Endothelial cell of umbilical vein (primary cell): ENCODE data around the gene BOD1L1. TPM values are rescaled to one million over a fixed set of nuclear protein-coding genes. Genes with fewer than 3 reads are reported as not detected.

Experiments used
- BruUV-seq: library from RNA; stranded (reverse); fragments of 400-500 nt; replicated peaks from 2 replicates; lab custom pipeline; 2021; lab: Mats Ljungman, UMichigan
- CTCF ChIA-PET: fragments of 300-600, 350-600 bp; sonication (Branson Sonifier 250); formaldehyde crosslinking; loops from one replicate; lab custom pipeline; 2021; ENCODE audit warnings: antibody characterized with exemption, inconsistent platforms; lab: Charles Lee
- POLR2A ChIA-PET: fragments of 300-600, 350-600 bp; sonication (Branson Sonifier 250); formaldehyde crosslinking; loops from one replicate; lab custom pipeline; 2021; ENCODE audit warnings: antibody characterized with exemption, inconsistent platforms; lab: Charles Lee
- DNase-seq: peaks from one replicate; pipeline ENCODE4 v3.0.0-alpha.2; 2011; ENCODE audit warnings: low read depth, low spot score
- FAIRE-seq: peaks from 2 replicates; lab custom pipeline; 2011; peaks lifted over from hg19 to GRCh38; lab: Jason Lieb, UNC
- H2AFZ ChIP-seq: 2 replicates; pipeline ENCODE4 v1.6.0; 2012; ENCODE audit warnings: low read depth, low read length, control low read depth, inconsistent platforms
- H3K27ac ChIP-seq: 2 replicates; pipeline ENCODE4 v1.5.1; 2011; ENCODE audit warnings: low read depth, mild to moderate bottlenecking, control low read depth, low read length, moderate library complexity; ENCODE audit not compliant: insufficient read depth
- H3K27me3 ChIP-seq, 2 experiments: 2 replicates each; pipeline versions ENCODE4 v1.6.0 to v1.6.1; 2011; ENCODE audit warnings: low read length in 2 of 2, mixed read lengths in 1 of 2; ENCODE audit not compliant: control insufficient read depth in 2 of 2, insufficient read depth in 2 of 2
- H3K36me3 ChIP-seq, 2 experiments: 2 replicates in 1 of 2; 3 replicates in 1 of 2; pipeline ENCODE4 v1.5.1; 2011; ENCODE audit warnings: low read length in 2 of 2, mild to moderate bottlenecking in 1 of 2, moderate library complexity in 1 of 2; ENCODE audit not compliant: control insufficient read depth in 2 of 2, insufficient read depth in 2 of 2; ENCODE audit errors: extremely low read depth in 1 of 2
- H3K4me1 ChIP-seq: 3 replicates; pipeline ENCODE4 v1.5.1; 2011; ENCODE audit warnings: mild to moderate bottlenecking, low read length; ENCODE audit not compliant: control insufficient read depth, insufficient read depth; ENCODE audit errors: extremely low read depth
- H3K4me2 ChIP-seq: 2 replicates; pipeline ENCODE4 v1.6.1; 2011; ENCODE audit warnings: low read length, control low read depth, mixed read lengths; ENCODE audit not compliant: insufficient read depth
- H3K4me3 ChIP-seq, 3 experiments: fragments of 200-600 bp in 1 of 3; sonication (generic), shearing (Covaris generic) in 1 of 3; replicated peaks in 1 of 3; 2 replicates each; pipeline ENCODE4 v1.5.1; 2011 to 2016; ENCODE audit warnings: control low read depth in 3 of 3, low read length in 3 of 3, mild to moderate bottlenecking in 2 of 3, inconsistent platforms in 1 of 3, low read depth in 1 of 3, moderate library complexity in 1 of 3; ENCODE audit not compliant: insufficient read depth in 1 of 3
- H3K79me2 ChIP-seq: 2 replicates; pipeline ENCODE4 v1.6.0; 2012; ENCODE audit warnings: low read length, inconsistent platforms; ENCODE audit not compliant: control insufficient read depth, insufficient read depth
- H3K9ac ChIP-seq: replicated peaks from 2 replicates; pipeline ENCODE3; 2011; ENCODE audit warnings: low read length, control low read depth; ENCODE audit not compliant: insufficient read depth; ENCODE audit errors: extremely low read depth
- H3K9me1 ChIP-seq: replicated peaks from 3 replicates; pipeline ENCODE4 v1.6.0; 2011; ENCODE audit warnings: mild to moderate bottlenecking, low read length; ENCODE audit not compliant: control insufficient read depth, insufficient read depth; ENCODE audit errors: extremely low read depth
- H3K9me3 ChIP-seq: replicated peaks from 2 replicates; pipeline ENCODE4 v1.5.1; 2012; ENCODE audit warnings: low read length, inconsistent platforms; ENCODE audit not compliant: control insufficient read depth, insufficient read depth
- H4K20me1 ChIP-seq: replicated peaks from 2 replicates; pipeline ENCODE3; 2011; ENCODE audit warnings: mild to moderate bottlenecking, low read length; ENCODE audit not compliant: control insufficient read depth, insufficient read depth; ENCODE audit errors: extremely low read depth
- EZH2 ChIP-seq: IDR thresholded peaks from 2 replicates; pipeline ENCODE4 v1.6.1; 2012; ENCODE audit warnings: borderline replicate concordance, low read depth, mild to moderate bottlenecking, moderate library complexity, low read length, inconsistent platforms; ENCODE audit not compliant: severe bottlenecking
- FOS ChIP-seq: IDR thresholded peaks from 2 replicates; pipeline ENCODE4 v1.6.1; 2011; ENCODE audit warnings: mild to moderate bottlenecking, low read length, moderate library complexity, borderline replicate concordance; ENCODE audit not compliant: insufficient read depth
- GATA2 ChIP-seq: IDR thresholded peaks from 2 replicates; pipeline ENCODE4 v1.7.0; 2011; ENCODE audit warnings: low read depth, mild to moderate bottlenecking, moderate library complexity, mixed read lengths, low read length; ENCODE audit not compliant: insufficient read length, insufficient read depth
- JUN ChIP-seq: IDR thresholded peaks from 2 replicates; pipeline ENCODE4 v1.6.1; 2011; ENCODE audit warnings: borderline replicate concordance, low read depth; ENCODE audit not compliant: insufficient read length, insufficient read depth
- MYC ChIP-seq: IDR thresholded peaks from one replicate; pipeline ENCODE4 v1.6.1; 2011; ENCODE audit warnings: mild to moderate bottlenecking, low read depth, low read length
- POLR2A ChIP-seq: IDR thresholded peaks from 2 replicates; pipeline ENCODE4 v1.6.1; 2012; ENCODE audit warnings: low read depth, mild to moderate bottlenecking, control low read depth, low read length
- POLR2AphosphoS5 ChIP-seq: IDR thresholded peaks from 2 replicates; pipeline ENCODE4 v1.6.1; 2012; ENCODE audit warnings: low read depth, mild to moderate bottlenecking, control low read depth, low read length, moderate library complexity; ENCODE audit not compliant: insufficient read depth
- dilution Hi-C: fragments of 300-500 bp; cut with MboI; formaldehyde crosslinking; loops from one replicate; pipeline ENCODE4 v1.15.0; 2019; ENCODE audit warnings: low sequenced_read_pairs; ENCODE audit not compliant: extremely low pct_ligation_motif_present
- intact Hi-C: fragments of 100-400 bp; cut with micrococcal nuclease; formaldehyde crosslinking; loops from one replicate; pipeline ENCODE4 v1.10.0; 2022
- polyA plus RNA-seq, 4 experiments: library from polyadenylated mRNA; depleted of rRNA in 3 of 4; stranded (reverse) in 3 of 4; unstranded in 1 of 4; fragments of >200 nt; gene quantifications; 2 replicates each; pipeline versions ENCODE4 v1.2.1 to v1.2.3, GENCODE V29; 2011 to 2012; ENCODE audit warnings: missing spikeins in 1 of 4
- total RNA-seq: library from RNA; stranded (reverse); gene quantifications from 2 replicates; pipeline ENCODE4 v1.2.3, GENCODE V29; 2021
- TF ChIP-seq, protein P1 (sequence below): IDR thresholded peaks from 2 replicates; pipeline ENCODE4 v1.6.1; 2011; ENCODE audit not compliant: insufficient read depth, insufficient read length
- TF ChIP-seq, protein P2 (sequence below), 2 donors: IDR thresholded peaks; 1 replicate in 1 of 2; 2 replicates in 1 of 2; pipeline ENCODE4 v1.5.1; 2011; ENCODE audit warnings: low read length in 2 of 2, mild to moderate bottlenecking in 2 of 2, moderate library complexity in 2 of 2, control low read depth in 1 of 2, inconsistent platforms in 1 of 2, low read depth in 1 of 2; ENCODE audit not compliant: insufficient read depth in 1 of 2; ENCODE audit errors: extremely low read depth in 1 of 2

BOD1L1 gene
- total and polyA plus RNA-seq, 2 donors (not counting 3 experiments of a cell fraction or from before 2014, with no cell fraction given): 5.2 to 31.2 TPM

DNA sequence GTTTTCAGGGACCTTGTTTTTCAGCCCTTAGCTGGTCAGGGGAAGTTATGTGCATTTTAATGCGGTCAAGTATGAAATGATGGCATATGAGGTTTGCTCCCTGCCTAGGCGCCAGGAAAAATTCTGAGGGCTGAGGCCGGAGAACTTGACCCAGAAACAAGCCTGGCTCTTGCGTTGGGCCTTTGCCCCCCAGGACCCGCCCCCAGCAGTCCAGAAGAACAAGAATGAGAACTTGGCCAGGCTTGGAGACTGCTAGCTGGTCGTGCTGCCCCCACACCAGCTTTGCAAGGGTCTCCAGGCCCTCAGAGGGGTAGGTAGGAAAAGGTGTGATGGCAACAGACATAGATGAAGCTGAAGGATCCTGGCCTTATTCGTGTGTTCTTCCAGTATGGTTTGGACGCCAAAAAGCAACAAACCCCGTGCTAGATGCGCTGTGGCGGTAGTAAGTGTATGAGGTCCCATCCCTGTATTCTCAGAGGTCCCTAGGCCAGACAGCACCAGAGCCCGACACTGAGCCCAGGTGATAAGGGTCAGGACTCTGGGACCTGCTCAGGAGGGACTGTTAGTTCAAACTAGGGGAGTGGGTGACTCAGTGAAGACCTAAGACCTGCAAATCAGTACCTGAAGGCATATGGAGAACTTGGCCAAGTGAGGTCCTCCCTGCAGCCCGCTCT, 93.7 kb downstream of the BOD1L1 start:
- intact Hi-C loops: no loop called here
- ChIA-PET POLR2A (no interaction called here), CTCF (interaction anchor here (1.4 to 1.7 kb wide), 2 partner anchors 10 to 15 kb away, joined by 4 to 5 read pairs; partner anchors contain the start of gene NKX3-2)
- FAIRE-seq: no peak
- no peak overlapping the region for H3K4me3 ChIP-seq
- H3K9ac ChIP-seq: no peak overlapping the region
- H3K4me2 ChIP-seq: no peak overlapping the region
- H2AFZ ChIP-seq: no peak overlapping the region
- H3K9me3 ChIP-seq: no peaks in the 10 kb centered on the region
- H4K20me1 ChIP-seq: no peaks in the 10 kb centered on the region
- no peaks in the 10 kb centered on the region for H3K4me1 ChIP-seq
- no peaks in the 10 kb centered on the region for H3K79me2 ChIP-seq
- H3K27ac ChIP-seq: no peak overlapping the region
- no peak for DNase-seq
- dilution Hi-C loops: no loop called here
- BruUV-seq: no TSS peak
- H3K36me3 ChIP-seq: no peaks in the 10 kb centered on the region
- peaks cover 96 to 99% of the 10 kb centered on the region in 2 experiments for H3K27me3 ChIP-seq
- no peaks in the 10 kb centered on the region for H3K9me1 ChIP-seq
- TF ChIP-seq JUN (no peak), POLR2A (no peak), FOS (no peak), POLR2AphosphoS5 (no peak), GATA2 (no peak), EZH2 (no peak), MYC (no peak)
- TF ChIP-seq, protein P1, sequence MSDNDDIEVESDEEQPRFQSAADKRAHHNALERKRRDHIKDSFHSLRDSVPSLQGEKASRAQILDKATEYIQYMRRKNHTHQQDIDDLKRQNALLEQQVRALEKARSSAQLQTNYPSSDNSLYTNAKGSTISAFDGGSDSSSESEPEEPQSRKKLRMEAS: no peak
- TF ChIP-seq, protein P2, sequence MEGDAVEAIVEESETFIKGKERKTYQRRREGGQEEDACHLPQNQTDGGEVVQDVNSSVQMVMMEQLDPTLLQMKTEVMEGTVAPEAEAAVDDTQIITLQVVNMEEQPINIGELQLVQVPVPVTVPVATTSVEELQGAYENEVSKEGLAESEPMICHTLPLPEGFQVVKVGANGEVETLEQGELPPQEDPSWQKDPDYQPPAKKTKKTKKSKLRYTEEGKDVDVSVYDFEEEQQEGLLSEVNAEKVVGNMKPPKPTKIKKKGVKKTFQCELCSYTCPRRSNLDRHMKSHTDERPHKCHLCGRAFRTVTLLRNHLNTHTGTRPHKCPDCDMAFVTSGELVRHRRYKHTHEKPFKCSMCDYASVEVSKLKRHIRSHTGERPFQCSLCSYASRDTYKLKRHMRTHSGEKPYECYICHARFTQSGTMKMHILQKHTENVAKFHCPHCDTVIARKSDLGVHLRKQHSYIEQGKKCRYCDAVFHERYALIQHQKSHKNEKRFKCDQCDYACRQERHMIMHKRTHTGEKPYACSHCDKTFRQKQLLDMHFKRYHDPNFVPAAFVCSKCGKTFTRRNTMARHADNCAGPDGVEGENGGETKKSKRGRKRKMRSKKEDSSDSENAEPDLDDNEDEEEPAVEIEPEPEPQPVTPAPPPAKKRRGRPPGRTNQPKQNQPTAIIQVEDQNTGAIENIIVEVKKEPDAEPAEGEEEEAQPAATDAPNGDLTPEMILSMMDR (IDR thresholded peaks at IDR 0.05; ENCODE audit: extremely low read depth in 1 of 2, insufficient read depth in 1 of 2, low read depth in 1 of 2, low read length in 2 of 2): no peak
